Mesothelial cell of epicardium (in vitro differentiated cells): ENCODE measurements around the gene ITPR1. TPM values are rescaled to one million over a fixed set of nuclear protein-coding genes. Genes with fewer than 3 reads are reported as not detected.

Experiments
- DNase-seq, 2 experiments: peaks; one replicate each; pipeline ENCODE4 v3.0.0; 2021; ENCODE audit warnings: low spot score in 2 of 2; ENCODE audit not compliant: unreplicated experiment in 2 of 2
- H3K27ac Mint-ChIP-seq: 2 replicates; pipeline ENCODE4 v1.8.0; 2021; ENCODE audit warnings: mixed read lengths
- H3K27me3 Mint-ChIP-seq: 2 replicates; pipeline ENCODE4 v1.8.0; 2021; ENCODE audit warnings: low read depth, mixed read lengths
- H3K36me3 Mint-ChIP-seq: 2 replicates; pipeline ENCODE4 v1.8.0; 2021; ENCODE audit warnings: mixed read lengths
- H3K4me1 Mint-ChIP-seq: 2 replicates; pipeline ENCODE4 v1.8.0; 2021; ENCODE audit warnings: mixed read lengths
- H3K4me3 Mint-ChIP-seq: 2 replicates; pipeline ENCODE4 v1.8.0; 2021; ENCODE audit warnings: mild to moderate bottlenecking, moderate library complexity, mixed read lengths
- H3K9me3 Mint-ChIP-seq: 2 replicates; pipeline ENCODE4 v1.8.0; 2021; ENCODE audit warnings: mixed read lengths
- total RNA-seq: library from RNA; stranded (reverse); gene quantifications from 3 replicates; pipeline ENCODE4 v1.2.1, GENCODE V29; 2021
- TF ChIP-seq, protein P1 (sequence below): fragments of 200-600 bp; sonication (generic); IDR thresholded peaks from one replicate; pipeline ENCODE4 v1.5.0; 2021; ENCODE audit warnings: antibody characterized with exemption; ENCODE audit not compliant: unreplicated experiment

The ITPR1 gene
- total RNA-seq, 1 donor from 2014 or later: 21.3 TPM

- TF ChIP-seq, protein P1, sequence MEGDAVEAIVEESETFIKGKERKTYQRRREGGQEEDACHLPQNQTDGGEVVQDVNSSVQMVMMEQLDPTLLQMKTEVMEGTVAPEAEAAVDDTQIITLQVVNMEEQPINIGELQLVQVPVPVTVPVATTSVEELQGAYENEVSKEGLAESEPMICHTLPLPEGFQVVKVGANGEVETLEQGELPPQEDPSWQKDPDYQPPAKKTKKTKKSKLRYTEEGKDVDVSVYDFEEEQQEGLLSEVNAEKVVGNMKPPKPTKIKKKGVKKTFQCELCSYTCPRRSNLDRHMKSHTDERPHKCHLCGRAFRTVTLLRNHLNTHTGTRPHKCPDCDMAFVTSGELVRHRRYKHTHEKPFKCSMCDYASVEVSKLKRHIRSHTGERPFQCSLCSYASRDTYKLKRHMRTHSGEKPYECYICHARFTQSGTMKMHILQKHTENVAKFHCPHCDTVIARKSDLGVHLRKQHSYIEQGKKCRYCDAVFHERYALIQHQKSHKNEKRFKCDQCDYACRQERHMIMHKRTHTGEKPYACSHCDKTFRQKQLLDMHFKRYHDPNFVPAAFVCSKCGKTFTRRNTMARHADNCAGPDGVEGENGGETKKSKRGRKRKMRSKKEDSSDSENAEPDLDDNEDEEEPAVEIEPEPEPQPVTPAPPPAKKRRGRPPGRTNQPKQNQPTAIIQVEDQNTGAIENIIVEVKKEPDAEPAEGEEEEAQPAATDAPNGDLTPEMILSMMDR: no peak
- DNase-seq: no peak
- H3K36me3 Mint-ChIP-seq: no peaks in the 10 kb centered on the region
- no peaks in the 10 kb centered on the region for H3K9me3 Mint-ChIP-seq
- no peak overlapping the region for H3K4me3 Mint-ChIP-seq
- no peaks in the 10 kb centered on the region for H3K27me3 Mint-ChIP-seq
- peaks cover 44% of the 10 kb centered on the region for H3K4me1 Mint-ChIP-seq
- peak overlapping the region; percentile 15 for H3K27ac Mint-ChIP-seq
These were observed 285.6 kb downstream of the ITPR1 start for GRCh38 chr3:4778740-4779139.

DNA sequence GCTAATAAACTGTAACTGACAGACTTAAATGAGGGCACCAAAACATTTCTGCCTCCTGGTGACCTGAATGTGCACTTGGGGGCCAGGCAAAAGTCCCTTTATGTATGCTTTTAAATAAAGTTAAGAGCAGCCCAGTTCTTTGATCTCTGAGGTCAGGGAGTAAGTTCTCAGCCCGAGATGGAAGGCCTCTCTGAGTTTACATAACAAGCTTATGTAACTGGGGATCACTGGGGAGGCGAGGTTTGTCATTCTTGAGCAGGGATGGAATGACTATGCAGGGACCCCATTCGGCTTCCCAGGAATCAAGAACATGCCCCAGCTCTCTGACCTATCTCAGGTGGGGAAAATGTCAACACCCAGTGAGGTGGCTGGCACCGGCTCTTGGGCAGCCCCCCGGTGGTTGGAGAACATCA is 287.4 kb downstream of the ITPR1 start:
- TF ChIP-seq, protein P1: no peak
- H3K4me1 Mint-ChIP-seq: peaks cover 43% of the 10 kb centered on the region
- H3K27ac Mint-ChIP-seq: no peak overlapping the region
- no peaks in the 10 kb centered on the region for H3K9me3 Mint-ChIP-seq
- no peaks in the 10 kb centered on the region for H3K27me3 Mint-ChIP-seq
- no peak overlapping the region for H3K4me3 Mint-ChIP-seq
- H3K36me3 Mint-ChIP-seq: peaks cover 5% of the 10 kb centered on the region
- DNase-seq: no peak

- no peak for DNase-seq
- TF ChIP-seq, protein P1: no peak
These were observed 288.9 kb downstream of the ITPR1 start for GRCh38 chr3:4782095-4782494.

DNA sequence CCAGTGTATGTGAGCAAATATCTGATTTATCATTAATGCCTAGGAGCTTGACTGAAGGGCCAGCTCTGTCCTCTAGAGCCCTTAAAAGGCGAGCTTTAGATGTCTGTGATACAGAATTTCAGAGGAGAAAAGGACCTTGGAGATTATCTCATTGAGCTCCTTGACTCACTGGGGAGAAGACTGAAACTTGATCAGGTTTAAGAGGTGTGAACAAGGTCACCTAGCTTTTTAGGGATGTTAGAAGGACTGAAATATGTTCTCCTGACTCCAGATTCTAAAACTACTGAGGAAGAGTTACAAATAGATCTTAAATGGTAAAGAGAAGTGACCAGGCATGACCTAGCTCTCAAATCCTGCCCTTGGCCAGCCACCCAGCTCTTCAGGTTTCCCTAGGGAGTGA is 292.4 kb downstream of the ITPR1 start:
- Mint-ChIP-seq H3K27me3 (no peaks in the 10 kb centered on the region), H3K4me1 (peaks cover 10% of the 10 kb centered on the region), H3K36me3 (peaks cover 11% of the 10 kb centered on the region), H3K27ac (no peak overlapping the region), H3K4me3 (no peak overlapping the region), H3K9me3 (peaks cover 3% of the 10 kb centered on the region)
- DNase-seq: no peak
- TF ChIP-seq, protein P1: no peak

More at GRCh38 chr3:4782095-4782494, 288.9 kb downstream of the ITPR1 start:
- Mint-ChIP-seq H3K27me3 (no peaks in the 10 kb centered on the region), H3K9me3 (no peaks in the 10 kb centered on the region), H3K36me3 (peaks cover 5% of the 10 kb centered on the region), H3K4me1 (peaks cover 33% of the 10 kb centered on the region), H3K4me3 (no peak overlapping the region), H3K27ac (peak overlapping the region; percentile 44)

GRCh38 chr3:4786431-4786830 is 293.3 kb downstream of the ITPR1 start:
- DNase-seq: no peak
- Mint-ChIP-seq H3K36me3 (peaks cover 16% of the 10 kb centered on the region), H3K27me3 (no peaks in the 10 kb centered on the region), H3K27ac (no peak overlapping the region), H3K4me1 (peaks cover 6% of the 10 kb centered on the region), H3K4me3 (no peak overlapping the region), H3K9me3 (peaks cover 9% of the 10 kb centered on the region)
- TF ChIP-seq, protein P1: no peak

- H3K9me3 Mint-ChIP-seq: peaks cover 13% of the 10 kb centered on the region
- H3K27ac Mint-ChIP-seq: no peak overlapping the region
- peaks cover 13% of the 10 kb centered on the region for H3K36me3 Mint-ChIP-seq
- H3K27me3 Mint-ChIP-seq: no peaks in the 10 kb centered on the region
- TF ChIP-seq, protein P1: no peak
- H3K4me1 Mint-ChIP-seq: no peaks in the 10 kb centered on the region
- DNase-seq: no peak
- H3K4me3 Mint-ChIP-seq: no peak overlapping the region
These were observed 298.2 kb downstream of the ITPR1 start for GRCh38 chr3:4791358-4791757.
